ENCODE data around the gene FOXP4. TPM values are rescaled to one million over a fixed set of nuclear protein-coding genes. Genes with fewer than 3 reads are reported as not detected.

Gene FOXP4
- total and polyA plus RNA-seq, 4 donors = 2.5 to 16.0 (median 4.3) TPM

DNA sequence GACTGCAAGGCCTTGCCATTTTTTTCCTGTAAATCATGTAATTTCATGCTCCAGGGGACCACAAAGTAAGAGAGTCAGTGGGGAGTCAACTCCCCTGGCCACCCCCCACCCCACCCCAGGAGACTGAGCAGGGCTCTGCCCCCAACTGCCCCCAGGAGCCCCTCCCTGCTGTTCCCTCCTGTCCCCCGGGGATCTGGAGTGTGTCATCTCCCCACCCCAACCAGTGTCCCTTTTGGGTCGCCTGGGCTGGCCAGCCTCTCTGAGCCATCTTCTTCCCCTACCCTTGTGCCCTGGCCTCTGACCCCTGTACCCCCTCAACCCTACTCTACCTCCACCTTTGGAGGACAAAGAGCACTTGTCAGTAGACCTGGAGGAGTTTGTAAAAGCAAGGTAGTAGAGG is 29.4 kb downstream of the FOXP4 start:
- DNase-seq (ENCODE audit: low spot score) = no peak
- no peak overlapping the region for H3K9ac ChIP-seq (ENCODE audit: low read depth in 1 of 2, low read length in 2 of 2)
- H3K4me3 ChIP-seq (ENCODE audit: low read depth in 1 of 3, low read length in 3 of 3) = no peak overlapping the region
- WGBS = 80% methylated on average over 2 of the region's 2 CpGs
- TF ChIP-seq, protein P1, sequence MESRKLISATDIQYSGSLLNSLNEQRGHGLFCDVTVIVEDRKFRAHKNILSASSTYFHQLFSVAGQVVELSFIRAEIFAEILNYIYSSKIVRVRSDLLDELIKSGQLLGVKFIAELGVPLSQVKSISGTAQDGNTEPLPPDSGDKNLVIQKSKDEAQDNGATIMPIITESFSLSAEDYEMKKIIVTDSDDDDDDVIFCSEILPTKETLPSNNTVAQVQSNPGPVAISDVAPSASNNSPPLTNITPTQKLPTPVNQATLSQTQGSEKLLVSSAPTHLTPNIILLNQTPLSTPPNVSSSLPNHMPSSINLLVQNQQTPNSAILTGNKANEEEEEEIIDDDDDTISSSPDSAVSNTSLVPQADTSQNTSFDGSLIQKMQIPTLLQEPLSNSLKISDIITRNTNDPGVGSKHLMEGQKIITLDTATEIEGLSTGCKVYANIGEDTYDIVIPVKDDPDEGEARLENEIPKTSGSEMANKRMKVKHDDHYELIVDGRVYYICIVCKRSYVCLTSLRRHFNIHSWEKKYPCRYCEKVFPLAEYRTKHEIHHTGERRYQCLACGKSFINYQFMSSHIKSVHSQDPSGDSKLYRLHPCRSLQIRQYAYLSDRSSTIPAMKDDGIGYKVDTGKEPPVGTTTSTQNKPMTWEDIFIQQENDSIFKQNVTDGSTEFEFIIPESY (IDR thresholded peaks at IDR 0.05) = no peak
- TF ChIP-seq JUND (IDR thresholded peaks at IDR 0.05) (no peak), RXRA (IDR thresholded peaks at IDR 0.05) (no peak), GABPA (IDR thresholded peaks at IDR 0.05 in 1 of 2, conservative IDR thresholded peaks at IDR 0.05 in 1 of 2) (no peak), HNF4G (IDR thresholded peaks at IDR 0.05) (no peak), FOXA2 (IDR thresholded peaks at IDR 0.05) (no peak), RAD21 (IDR thresholded peaks at IDR 0.05) (no peak), EGR1 (IDR thresholded peaks at IDR 0.05; ENCODE audit: low read depth in 2 of 2) (no peak), SP1 (IDR thresholded peaks at IDR 0.05) (no peak), HNF4A (conservative IDR thresholded peaks at IDR 0.05) (no peak), FOXA1 (IDR thresholded peaks at IDR 0.05) (no peak), TAF1 (conservative IDR thresholded peaks at IDR 0.05) (no peak)
- TF ChIP-seq, protein P2, sequence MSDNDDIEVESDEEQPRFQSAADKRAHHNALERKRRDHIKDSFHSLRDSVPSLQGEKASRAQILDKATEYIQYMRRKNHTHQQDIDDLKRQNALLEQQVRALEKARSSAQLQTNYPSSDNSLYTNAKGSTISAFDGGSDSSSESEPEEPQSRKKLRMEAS (IDR thresholded peaks at IDR 0.05) = no peak
- TF ChIP-seq, protein P3, sequence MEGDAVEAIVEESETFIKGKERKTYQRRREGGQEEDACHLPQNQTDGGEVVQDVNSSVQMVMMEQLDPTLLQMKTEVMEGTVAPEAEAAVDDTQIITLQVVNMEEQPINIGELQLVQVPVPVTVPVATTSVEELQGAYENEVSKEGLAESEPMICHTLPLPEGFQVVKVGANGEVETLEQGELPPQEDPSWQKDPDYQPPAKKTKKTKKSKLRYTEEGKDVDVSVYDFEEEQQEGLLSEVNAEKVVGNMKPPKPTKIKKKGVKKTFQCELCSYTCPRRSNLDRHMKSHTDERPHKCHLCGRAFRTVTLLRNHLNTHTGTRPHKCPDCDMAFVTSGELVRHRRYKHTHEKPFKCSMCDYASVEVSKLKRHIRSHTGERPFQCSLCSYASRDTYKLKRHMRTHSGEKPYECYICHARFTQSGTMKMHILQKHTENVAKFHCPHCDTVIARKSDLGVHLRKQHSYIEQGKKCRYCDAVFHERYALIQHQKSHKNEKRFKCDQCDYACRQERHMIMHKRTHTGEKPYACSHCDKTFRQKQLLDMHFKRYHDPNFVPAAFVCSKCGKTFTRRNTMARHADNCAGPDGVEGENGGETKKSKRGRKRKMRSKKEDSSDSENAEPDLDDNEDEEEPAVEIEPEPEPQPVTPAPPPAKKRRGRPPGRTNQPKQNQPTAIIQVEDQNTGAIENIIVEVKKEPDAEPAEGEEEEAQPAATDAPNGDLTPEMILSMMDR (IDR thresholded peaks at IDR 0.05; ENCODE audit: low read depth, low read length, missing input control) = no peak
- TF ChIP-seq, protein P4, sequence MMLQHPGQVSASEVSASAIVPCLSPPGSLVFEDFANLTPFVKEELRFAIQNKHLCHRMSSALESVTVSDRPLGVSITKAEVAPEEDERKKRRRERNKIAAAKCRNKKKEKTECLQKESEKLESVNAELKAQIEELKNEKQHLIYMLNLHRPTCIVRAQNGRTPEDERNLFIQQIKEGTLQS (IDR thresholded peaks at IDR 0.05) = no peak
- no peaks in the 10 kb centered on the region for H3K36me3 ChIP-seq (ENCODE audit: control insufficient read depth in 4 of 4, insufficient read depth in 3 of 4, low read depth in 1 of 4, low read length in 3 of 4)
- H3K27ac ChIP-seq (ENCODE audit: low read depth in 1 of 2, low read length in 2 of 2) = no peak overlapping the region
- peaks cover 12 to 23% (median 18%) of the 10 kb centered on the region in 4 donors for H3K4me1 ChIP-seq (ENCODE audit: control insufficient read depth in 4 of 4, insufficient read depth in 4 of 4, low read length in 3 of 4)
- H3K9me3 ChIP-seq (ENCODE audit: control insufficient read depth in 4 of 4, low read length in 3 of 4) = no peaks in the 10 kb centered on the region
- no peaks in the 10 kb centered on the region for H3K27me3 ChIP-seq (ENCODE audit: control insufficient read depth in 4 of 4, insufficient read depth in 4 of 4, low read length in 3 of 4)

DNA sequence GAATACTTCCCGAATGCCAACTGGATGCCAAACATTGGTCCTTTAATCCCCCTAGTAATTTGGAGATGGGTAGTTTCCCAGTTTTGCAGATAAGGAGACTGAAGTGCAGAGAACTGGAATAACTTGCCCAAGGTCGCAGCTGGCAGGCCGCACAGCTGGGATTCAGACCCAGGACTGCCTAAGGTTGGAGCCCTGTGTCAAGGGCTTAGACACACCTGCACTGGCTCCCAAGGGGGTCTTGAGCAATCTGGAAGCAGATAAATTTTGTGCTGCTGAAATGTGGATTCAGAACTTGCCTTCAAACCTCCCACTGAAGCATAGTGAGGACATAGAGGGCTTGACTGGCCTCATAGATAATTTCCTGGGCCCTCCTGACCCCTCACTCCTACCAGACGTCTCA is 30.5 kb downstream of the FOXP4 start:
- Histone ChIP-seq H3K9me3 (ENCODE audit: control insufficient read depth in 4 of 4, low read length in 3 of 4) (no peaks in the 10 kb centered on the region), H3K4me3 (ENCODE audit: low read depth in 1 of 3, low read length in 3 of 3) (no peak overlapping the region), H3K9ac (ENCODE audit: low read depth in 1 of 2, low read length in 2 of 2) (no peak overlapping the region), H3K27me3 (ENCODE audit: control insufficient read depth in 4 of 4, insufficient read depth in 4 of 4, low read length in 3 of 4) (no peaks in the 10 kb centered on the region), H3K4me1 (ENCODE audit: control insufficient read depth in 4 of 4, insufficient read depth in 4 of 4, low read length in 3 of 4) (peaks cover 12 to 26% (median 18%) of the 10 kb centered on the region in 4 donors), H3K27ac (ENCODE audit: low read depth in 1 of 2, low read length in 2 of 2) (no peak overlapping the region), H3K36me3 (ENCODE audit: control insufficient read depth in 4 of 4, insufficient read depth in 3 of 4, low read depth in 1 of 4, low read length in 3 of 4) (no peaks in the 10 kb centered on the region)
- no peak for DNase-seq (ENCODE audit: low spot score)
- 88% methylated on average over 4 of the region's 4 CpGs for WGBS
- TF ChIP-seq FOXA2 (IDR thresholded peaks at IDR 0.05) = no peak
- TF ChIP-seq JUND (IDR thresholded peaks at IDR 0.05) = no peak
- no peak for TF ChIP-seq TAF1 (conservative IDR thresholded peaks at IDR 0.05)
- TF ChIP-seq SP1 (IDR thresholded peaks at IDR 0.05) = no peak
- no peak for TF ChIP-seq EGR1 (IDR thresholded peaks at IDR 0.05; ENCODE audit: low read depth in 2 of 2)
- no peak for TF ChIP-seq HNF4G (IDR thresholded peaks at IDR 0.05)
- TF ChIP-seq, protein P3 (IDR thresholded peaks at IDR 0.05; ENCODE audit: low read depth, low read length, missing input control) = no peak
- TF ChIP-seq, protein P5, sequence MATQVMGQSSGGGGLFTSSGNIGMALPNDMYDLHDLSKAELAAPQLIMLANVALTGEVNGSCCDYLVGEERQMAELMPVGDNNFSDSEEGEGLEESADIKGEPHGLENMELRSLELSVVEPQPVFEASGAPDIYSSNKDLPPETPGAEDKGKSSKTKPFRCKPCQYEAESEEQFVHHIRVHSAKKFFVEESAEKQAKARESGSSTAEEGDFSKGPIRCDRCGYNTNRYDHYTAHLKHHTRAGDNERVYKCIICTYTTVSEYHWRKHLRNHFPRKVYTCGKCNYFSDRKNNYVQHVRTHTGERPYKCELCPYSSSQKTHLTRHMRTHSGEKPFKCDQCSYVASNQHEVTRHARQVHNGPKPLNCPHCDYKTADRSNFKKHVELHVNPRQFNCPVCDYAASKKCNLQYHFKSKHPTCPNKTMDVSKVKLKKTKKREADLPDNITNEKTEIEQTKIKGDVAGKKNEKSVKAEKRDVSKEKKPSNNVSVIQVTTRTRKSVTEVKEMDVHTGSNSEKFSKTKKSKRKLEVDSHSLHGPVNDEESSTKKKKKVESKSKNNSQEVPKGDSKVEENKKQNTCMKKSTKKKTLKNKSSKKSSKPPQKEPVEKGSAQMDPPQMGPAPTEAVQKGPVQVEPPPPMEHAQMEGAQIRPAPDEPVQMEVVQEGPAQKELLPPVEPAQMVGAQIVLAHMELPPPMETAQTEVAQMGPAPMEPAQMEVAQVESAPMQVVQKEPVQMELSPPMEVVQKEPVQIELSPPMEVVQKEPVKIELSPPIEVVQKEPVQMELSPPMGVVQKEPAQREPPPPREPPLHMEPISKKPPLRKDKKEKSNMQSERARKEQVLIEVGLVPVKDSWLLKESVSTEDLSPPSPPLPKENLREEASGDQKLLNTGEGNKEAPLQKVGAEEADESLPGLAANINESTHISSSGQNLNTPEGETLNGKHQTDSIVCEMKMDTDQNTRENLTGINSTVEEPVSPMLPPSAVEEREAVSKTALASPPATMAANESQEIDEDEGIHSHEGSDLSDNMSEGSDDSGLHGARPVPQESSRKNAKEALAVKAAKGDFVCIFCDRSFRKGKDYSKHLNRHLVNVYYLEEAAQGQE (IDR thresholded peaks at IDR 0.05) = no peak
- no peak for TF ChIP-seq RAD21 (IDR thresholded peaks at IDR 0.05)

Measured in liver (tissue), 9 donors.